HG02884 (cell line): ENCODE results near the gene PYROXD2.

Experiments
- ATAC-seq: cut with Tn5 transposase; IDR thresholded peaks from one replicate; pipeline ENCODE4 v1.9.1; 2021; ENCODE audit warnings: mild to moderate bottlenecking, moderate library complexity; ENCODE audit not compliant: unreplicated experiment

The PYROXD2 gene

DNA sequence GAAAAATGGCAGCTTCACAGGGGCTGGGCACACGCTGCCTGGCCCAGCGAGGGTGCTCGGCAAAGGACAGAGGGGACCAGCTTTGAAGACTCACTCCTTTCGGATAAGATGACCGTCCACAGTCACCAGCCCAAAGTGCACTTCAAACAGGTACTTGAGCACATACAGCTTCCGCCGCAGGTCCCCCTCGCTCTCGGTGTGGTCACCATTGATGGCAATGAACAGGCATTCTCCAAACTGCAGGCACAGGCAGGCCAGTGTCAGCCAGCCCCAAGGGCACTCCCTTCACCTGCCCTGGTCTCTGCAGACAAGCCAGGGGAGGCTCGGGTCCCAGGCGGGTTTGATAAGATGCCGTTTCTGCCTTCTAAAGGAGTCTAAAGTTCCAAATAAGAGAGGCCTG is 20.2 kb upstream of the PYROXD2 start:
- no peak for ATAC-seq

DNA sequence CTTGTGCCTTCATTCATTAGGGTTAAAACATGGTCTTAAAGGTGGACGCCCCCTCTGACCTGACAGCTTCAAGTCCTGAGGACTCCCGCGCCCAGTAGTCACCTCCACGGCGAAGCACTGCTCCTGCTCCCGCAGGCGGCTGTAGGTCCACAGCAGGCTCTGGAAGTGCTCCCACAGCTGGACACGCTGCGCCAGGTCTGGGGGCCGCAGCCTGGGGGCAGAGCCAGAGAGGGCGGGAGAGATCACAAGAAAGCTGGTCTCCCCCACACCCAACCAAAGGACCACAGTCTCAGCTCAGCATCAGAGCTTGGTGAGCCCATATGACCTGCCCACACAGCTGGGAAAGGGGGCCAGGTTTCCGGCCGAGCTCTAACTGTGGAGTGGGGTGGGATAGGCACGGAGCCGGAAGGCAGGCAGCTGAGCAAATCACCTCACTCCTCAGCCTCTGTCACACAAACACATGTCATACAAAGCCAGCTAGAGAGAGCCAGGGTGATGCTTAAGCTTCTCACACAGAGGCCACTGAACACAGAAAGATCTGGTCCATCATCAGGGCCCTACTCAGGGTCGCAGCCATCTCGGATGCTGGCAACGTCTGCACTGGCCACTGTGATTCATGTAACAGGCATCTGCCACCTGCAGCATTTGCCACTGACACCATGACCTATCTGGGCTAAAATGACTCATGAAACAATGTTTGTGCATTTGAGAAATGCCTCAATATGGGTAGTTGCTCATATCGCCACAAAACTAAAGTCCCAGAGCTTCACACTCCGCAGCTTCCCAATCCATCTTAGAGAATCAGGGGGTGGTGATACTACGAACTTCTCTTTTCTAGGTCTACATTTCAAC is 19.1 kb upstream of the PYROXD2 start:
- ATAC-seq, result no peak

DNA sequence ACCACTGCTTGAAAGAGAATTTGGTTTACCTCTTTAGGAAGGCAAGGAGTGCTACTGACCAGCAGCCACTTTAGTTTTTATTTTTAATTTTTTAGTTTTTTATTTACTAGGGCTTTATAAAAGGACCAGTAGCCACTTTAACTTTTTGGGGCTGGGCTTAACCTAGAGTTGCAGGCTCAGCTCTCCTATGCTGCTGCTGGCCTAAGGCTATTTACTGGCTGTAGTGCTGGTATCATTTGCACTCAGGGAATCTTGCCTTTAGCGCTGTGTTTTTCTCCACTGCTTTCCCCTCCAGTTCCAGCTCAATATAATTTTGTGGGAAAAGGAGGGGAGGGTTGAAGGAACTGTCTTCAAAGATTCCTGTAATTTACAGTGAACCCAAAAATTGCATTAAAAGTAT is 18.4 kb upstream of the PYROXD2 start:
- ATAC-seq, result no peak

DNA sequence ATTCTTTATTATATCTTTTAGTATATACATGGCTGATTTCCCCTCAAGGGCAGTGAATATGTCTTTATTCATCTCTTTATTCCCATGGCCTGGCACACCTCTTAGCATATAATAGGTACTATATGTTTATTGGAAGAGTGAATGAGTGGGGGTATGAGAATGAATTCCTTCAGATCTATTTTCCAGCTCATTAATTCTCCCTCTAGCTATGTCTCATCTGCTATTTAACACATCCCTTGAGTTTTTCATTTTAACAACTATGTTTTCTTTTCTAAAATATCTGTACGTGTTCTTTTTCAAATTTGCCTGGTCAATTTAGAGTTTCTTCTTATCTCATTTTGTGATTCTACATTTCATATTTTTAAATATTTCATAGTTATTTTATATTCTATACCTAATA is 17.3 kb upstream of the PYROXD2 start:
- no peak for ATAC-seq

DNA sequence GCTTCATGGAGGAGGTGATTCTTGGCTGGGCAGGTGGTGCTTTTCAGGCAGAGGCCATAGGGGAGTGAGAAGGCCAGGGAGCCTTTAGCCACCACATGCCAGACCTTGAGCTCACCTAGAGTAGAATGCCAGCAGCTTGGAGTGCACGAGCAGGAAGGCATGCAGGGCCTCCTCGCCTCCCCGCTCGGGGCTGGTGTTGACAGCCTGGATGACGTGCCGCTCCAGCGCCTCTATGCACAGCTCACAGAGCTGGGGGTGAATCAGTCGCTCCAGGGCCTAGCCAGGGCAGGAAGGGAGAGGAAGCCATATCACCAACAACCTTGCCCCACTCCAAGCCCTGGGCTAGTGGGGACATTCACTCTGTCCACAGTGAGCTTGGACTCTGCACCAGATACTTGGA is 16.0 kb upstream of the PYROXD2 start:
- no peak for ATAC-seq

DNA sequence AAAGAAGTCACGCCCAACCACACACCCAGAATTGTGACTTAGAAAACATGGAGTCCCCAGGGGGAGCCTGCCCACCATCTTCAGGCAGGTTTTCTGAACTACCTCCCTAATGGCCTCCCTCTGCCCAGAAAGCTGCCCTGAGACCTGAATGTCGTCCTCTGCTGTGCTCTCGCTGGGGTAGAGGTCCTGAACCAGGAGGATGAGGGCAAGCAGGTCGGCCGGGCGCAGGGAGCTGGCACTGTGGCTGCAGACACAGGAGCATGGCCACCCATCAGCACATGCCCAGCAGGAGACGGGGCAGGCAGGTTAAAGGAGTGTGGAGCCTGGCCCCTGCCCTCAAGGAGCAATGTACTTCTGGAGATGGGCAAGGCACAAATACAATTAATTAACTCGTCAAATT is 15.4 kb upstream of the PYROXD2 start:
- ATAC-seq, result no peak

DNA sequence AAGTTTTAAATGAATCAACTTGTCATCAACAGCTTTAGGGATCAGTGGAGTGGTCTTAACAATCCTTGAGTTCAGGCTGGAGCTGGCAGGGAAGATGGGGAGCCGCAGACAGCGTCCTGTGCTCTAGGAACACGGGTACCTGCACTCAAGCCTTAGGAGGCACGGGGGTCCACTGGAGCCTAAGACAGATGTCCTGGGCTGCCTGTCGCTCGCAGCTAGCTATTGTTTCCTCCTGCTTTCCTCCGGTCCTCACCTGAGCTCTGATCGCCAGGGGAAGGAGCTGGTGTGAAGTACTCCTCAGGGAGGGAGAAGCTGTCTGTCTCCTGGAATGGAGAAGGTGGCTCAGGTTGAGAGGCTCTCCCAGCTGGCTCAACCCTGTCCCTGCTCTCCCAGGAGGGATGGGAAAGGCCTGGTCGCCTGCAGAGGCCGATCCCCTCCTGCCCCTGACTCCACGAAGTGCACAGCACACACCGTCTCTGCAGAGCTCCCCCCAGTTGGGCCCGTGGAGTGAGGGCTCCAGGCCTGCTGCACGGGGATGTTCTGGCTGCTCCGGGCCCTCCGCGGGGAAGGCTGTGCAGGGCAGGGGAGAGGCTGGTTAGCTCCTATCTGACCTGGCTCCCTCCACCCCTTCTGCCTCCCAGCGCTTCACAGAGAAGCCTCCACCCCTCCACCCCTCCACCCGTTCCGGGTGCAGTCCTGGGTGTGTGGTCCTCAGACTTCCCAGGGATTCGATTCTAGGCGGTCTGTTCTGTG is 14.5 kb upstream of the PYROXD2 start:
- no peak for ATAC-seq

DNA sequence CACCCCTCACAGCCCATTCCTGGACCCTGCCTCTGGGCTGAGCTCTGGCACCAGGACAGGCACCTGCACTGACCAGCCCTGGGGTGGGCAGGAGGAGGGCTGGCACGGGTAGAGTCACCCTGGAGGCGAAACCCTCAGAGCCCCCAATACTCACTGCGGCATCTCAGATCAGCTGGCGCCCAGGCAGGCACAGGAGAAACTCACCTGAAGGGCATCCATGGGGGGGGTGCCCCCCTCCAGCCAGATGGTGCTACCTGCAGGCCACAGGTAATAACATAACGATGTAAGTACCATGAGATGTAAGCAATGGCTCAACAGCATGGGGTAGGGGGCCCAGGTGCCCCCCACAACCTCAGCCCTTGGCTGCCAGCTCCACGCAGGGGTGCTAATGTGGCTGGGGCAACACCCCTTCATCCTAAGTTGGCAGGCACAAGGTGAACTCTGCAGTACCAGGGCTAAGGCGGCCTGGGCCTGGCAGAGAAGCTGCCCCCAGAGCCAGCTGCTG is 12.1 kb upstream of the PYROXD2 start:
- ATAC-seq, result no peak

DNA sequence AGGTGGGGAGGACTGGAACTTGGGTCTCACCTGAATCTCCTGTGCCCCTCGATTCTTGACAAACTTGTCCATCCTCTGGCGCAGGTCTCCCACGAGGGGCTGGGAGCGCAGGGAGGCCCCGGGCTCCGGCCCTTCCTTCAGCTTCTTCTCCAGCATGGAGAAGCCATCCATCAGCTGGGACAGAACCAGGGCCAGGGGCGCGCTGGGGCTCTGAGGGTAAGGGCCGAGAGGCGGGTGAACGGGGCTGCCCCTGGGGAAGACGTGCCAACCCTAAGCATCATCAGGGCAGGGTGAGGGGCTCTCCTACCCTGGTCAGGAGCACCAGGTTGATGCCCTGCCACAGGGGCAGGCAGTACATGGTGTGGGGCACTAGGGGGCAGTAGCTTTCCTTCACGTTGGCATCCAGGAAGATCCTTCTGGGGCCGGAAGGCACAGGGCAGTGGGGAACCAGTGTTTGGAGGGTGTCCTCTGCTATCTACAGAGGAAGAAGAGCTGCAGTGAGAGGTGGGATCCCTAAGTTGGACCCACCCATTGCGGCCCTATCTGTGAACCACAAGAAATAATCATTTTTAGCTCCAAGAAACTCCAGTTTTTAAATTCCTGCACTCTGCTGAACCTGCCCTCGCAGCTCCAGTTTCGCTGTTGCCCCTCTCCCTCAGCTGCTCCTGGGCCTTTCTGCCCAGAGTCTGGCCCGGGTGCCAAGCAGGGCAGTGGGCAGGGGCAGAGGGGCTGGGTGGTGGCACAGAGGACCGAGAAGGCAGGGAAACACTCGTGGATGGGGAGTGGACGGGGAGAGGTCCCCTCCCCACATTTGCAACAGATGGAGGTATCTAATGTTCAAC is 10.8 kb upstream of the PYROXD2 start:
- peak; percentile 67 for ATAC-seq

DNA sequence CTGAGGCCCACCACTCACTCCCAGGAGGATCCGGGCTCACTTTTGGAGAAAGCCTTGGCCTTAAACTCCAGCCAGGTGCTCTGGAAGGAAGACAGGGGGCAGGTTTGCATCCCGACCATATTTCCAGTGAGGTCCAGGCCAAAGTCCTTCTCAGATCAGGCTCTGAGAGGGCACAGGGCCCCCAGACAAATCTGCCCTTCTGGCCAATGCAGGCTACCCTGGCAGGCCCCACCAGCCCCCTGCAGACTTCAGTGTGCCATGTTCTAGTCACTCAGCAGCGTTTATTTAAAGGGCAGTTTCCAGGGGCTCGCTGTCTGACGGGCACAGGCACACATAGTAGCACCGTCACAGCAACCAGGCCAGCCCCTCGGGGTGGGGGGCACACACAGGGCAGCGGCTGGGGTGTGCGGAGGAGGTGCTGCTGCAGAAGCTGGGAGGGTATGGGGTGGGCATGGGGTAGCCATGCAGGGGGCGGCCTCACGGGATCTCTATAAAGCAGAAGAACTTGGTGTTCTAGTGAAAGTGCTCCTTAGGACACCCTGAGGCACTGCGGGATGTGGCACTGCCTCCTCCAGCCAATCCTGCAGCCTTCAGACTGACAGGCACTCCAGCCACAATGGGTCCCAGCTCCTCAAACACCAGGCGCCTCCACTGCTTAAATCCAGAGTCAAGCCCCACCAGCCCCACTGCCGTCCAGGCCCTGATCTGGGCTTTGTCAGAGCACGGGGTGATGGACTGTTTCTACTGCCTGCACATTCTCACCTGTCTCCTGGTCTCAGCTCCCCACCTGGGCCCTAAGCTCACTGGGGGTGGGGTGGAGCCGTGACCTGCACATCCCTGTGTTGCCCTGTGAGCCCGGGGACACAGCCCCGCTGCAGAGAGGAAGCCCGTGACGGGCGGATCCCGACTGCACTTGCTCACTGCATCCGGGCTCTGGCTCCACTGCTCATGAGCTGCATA is 9.6 kb upstream of the PYROXD2 start:
- ATAC-seq, result no peak

DNA sequence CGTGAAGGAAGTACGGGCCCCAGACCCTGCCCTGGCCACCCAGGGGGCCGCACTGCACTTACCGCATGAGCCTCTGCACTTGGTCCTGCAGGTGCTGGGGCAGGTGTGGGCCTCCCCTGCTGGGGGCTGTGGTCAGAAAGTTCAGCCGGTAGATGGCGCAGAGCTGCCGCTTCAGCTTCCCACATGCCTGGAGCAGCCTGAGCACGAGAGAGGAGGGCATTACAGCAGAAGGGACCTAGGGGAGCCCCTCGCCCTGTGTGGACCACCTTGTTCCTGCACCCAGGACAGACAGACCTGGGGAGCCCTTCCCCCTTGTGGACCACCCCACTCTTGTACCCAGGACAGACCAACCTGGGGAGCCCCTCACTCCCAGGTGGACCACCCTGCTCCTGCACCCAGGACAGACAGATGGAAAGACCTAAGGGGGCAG is 8.7 kb upstream of the PYROXD2 start:
- no peak for ATAC-seq

DNA sequence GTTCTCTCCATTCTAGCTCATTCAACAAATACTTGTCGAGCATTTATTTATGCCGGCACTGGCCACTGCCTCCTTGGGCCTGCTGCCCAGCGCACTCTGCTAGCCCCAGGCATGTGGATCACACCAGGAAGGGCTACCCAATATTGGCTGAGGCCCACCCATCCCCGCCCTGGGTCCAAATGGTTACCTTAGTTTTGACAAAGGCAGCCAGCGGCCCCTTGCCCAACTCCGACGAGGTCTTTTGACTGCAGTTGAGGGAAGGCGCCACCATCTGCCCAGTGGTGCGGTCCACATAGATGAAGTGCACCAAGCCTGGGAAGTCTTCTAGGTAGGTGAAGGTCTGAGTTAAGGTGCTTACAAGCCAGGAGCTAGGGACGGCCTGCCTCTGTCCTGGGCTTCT is 7.2 kb upstream of the PYROXD2 start:
- ATAC-seq, result no peak

DNA sequence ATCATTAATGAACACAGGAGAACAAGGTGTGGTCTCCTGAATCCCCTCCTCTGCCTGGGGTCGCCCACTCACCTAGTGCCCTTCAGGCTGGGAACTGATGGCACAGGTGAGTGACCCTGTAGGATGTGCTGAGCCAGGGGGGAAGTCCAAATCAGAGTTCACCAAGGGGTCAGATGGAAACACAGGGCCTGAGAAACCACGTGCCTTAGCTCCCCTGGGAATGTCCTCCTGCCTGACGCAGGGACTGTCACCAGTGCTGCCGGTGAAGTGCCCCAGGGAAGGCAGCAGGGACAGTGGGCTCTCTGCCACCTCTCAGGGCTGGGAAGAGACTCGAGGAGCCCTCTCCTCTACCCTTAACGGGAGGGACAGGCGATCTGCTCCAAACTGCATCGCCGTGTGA is 5.8 kb upstream of the PYROXD2 start:
- no peak for ATAC-seq

DNA sequence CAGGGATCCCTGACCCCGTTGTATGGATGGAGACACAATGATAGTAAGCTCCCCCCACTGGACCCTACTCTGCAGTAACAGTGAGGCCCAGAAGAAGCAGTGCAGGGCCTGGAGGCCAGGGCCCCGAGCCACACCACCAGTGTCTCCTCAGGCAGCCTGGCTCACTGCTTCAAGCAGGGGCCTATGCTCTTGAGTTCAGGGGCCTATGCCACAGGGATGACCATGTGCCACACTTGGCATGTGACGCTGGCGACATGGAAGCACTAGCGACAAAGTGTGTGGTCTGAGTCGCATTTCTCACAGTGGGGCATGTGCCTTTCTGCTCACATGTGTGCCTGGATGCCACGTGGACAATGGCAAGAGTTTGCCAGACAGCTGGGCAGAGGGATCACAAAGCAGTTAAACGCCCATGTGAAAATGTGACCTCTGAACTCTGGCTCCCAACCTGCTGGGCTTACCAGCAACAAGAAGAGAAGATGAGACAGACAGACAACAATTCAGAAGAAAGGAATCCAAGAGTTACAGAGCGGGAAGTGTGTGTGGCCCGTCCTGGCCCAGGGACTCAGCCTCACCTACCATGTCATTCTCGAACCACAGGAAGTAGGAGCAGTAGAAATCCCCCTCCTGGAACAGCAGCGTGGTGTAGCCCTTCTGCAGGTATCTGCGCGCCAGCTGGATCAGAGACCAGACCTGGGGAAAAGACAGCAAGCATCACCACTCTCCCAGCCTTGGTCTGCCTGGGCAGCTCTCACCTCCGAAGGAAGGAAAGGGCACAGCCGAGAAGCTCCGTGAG is 4.7 kb upstream of the PYROXD2 start:
- ATAC-seq, result no peak

DNA sequence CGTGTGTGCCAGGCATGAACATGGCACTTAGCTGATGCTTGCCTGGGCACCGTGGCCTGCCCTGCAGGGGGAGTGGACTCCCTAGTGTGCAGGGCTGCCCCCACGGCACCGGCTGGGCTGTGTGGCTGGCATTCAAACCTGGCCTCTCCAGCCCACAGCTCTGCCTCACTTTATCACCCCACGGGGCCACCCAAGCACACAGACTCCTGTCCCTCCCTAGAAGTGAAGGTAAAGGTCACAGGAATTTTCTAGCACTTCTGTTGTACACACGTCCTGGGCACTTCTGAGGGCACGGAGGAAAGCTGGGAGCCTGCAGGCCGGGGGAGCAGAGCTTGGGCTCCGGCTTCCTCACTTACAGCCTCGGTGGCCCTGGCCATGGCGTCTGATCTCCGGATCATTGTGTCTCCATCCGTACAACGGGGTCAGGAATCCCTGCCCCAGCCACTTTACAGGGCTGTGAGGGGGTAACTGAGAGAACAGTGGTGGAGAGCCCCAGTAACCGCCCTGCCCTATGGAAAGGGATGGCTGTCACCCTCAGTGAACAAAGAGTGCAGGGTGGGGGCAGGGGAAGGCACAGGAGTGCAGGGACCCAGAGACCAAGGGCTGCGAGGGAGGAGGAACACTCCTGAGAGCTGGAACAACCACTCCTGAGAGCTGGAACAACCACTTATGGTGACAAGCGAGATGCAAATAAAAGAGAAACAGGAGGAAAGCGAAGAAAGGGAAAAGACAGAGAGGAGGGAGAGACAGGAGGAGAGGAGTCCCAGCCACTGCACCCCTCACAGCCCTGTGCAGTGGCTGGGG is 3.9 kb upstream of the PYROXD2 start:
- no peak for ATAC-seq

DNA sequence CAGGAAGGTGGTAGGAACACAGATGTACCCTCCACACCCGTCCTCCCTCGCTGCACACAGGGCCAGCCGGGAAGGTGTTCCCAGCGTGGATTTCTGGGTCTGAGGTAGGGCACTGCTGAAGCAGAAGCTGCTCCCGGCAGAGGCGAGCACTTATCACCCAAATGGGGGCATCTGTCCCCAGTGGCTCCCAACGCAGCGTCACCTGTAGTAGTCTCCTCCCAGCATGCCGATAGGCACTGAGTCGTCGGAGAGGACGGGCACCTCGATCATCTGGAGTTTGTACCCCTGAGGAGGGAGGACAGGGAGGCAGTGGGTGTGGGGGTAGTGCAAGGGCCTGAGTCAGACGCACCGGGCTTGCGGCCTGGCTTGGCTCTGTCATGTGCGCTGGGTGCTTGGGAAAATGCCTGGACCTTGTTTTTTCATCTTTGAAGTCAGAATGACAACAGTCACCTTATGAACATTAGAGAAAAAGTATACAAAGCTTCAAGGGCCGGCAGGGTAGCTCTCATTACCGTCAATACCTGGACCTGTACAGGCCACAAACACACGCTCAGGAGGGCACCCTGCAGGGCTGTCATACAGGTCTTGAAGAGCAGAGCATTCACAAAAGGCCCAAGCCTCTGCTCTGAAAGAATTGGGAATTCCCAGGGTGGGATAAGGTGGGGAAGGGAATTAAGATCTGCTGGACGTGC is 3.1 kb upstream of the PYROXD2 start:
- no peak for ATAC-seq

DNA sequence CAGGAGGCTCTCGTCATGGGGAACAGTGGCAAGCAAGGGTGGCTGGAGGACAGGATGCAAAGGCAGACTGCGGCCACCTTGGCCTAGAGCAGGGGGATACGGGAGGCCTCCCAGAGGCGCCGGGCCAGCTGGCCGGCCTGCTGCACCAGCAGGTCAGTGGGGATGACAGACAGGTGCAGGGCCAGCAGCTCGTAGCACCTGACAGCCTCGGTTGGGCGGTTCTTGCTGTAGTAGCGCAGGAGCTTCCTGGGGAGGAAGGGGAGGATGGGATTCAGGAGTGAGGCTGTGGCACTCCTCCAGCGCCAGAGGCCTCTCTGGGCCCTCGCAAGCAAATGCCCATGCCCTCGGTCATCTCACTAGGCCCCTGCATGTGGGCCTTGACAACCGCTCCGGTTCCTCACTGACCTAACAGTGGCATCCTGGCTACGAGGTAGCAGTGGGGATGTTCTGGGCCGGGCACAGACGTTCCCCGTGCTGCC is 2.5 kb upstream of the PYROXD2 start:
- no peak for ATAC-seq
